ENCODE measurements around the gene HECTD3. TPM values are rescaled to one million over a fixed set of nuclear protein-coding genes. Genes with fewer than 3 reads are reported as not detected.

The HECTD3 gene
- total and polyA plus RNA-seq, 2 donors (not counting 1 experiment from before 2014, with no cell fraction given) = 20.3 to 33.7 TPM

DNA sequence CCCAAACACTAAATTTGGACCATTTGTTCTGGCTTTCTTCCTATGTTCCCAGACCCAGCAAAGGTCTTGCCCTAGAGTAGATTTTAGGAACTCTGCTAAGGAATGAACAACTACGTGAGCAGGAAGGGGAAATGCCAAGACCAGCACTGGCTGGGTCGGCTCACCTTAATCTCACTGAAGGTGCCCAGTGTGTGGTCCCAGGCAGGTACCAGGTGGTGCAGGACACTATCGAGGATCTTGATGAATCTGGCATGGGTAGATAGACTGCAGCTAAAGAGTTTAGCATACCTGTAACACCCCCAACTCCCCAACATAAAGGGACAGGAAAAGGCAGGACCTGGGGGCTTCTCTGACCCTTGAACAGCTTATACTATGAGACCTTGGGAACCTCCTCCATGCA is 3.0 kb downstream of the HECTD3 start:
- peaks cover 24% of the 10 kb centered on the region for H3K79me2 ChIP-seq (ENCODE audit: control insufficient read depth, insufficient read depth, low read length)
- no peak overlapping the region for H3K27ac ChIP-seq (ENCODE audit: insufficient read depth, low read length)
- H3K36me3 ChIP-seq (ENCODE audit: control insufficient read depth, insufficient read depth, low read length) = peaks cover 42% of the 10 kb centered on the region
- H3K9me3 ChIP-seq (ENCODE audit: control insufficient read depth, insufficient read depth, low read depth, low read length) = no peaks in the 10 kb centered on the region
- H3K4me1 ChIP-seq (ENCODE audit: control insufficient read depth, extremely low read depth, insufficient read depth, low read length) = peaks cover 13% of the 10 kb centered on the region
- no peak overlapping the region for H2AFZ ChIP-seq (ENCODE audit: low read length)
- no peak for TF ChIP-seq EZH2 (IDR thresholded peaks at IDR 0.05; ENCODE audit: low read length, missing control alignments)
- TF ChIP-seq, protein P1, sequence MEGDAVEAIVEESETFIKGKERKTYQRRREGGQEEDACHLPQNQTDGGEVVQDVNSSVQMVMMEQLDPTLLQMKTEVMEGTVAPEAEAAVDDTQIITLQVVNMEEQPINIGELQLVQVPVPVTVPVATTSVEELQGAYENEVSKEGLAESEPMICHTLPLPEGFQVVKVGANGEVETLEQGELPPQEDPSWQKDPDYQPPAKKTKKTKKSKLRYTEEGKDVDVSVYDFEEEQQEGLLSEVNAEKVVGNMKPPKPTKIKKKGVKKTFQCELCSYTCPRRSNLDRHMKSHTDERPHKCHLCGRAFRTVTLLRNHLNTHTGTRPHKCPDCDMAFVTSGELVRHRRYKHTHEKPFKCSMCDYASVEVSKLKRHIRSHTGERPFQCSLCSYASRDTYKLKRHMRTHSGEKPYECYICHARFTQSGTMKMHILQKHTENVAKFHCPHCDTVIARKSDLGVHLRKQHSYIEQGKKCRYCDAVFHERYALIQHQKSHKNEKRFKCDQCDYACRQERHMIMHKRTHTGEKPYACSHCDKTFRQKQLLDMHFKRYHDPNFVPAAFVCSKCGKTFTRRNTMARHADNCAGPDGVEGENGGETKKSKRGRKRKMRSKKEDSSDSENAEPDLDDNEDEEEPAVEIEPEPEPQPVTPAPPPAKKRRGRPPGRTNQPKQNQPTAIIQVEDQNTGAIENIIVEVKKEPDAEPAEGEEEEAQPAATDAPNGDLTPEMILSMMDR (conservative IDR thresholded peaks at IDR 0.05 in 1 of 2, IDR thresholded peaks at IDR 0.05 in 1 of 2; ENCODE audit: low read depth in 1 of 2, low read length in 2 of 2) = no peak
- H4K20me1 ChIP-seq (ENCODE audit: control insufficient read depth, extremely low read depth, insufficient read depth, low read length) = no peaks in the 10 kb centered on the region
- DNase-seq (ENCODE audit: low read depth in 2 of 2) = no peak
- no peaks in the 10 kb centered on the region for H3K27me3 ChIP-seq (ENCODE audit: control insufficient read depth, insufficient read depth, low read length)
- no peak overlapping the region for H3K4me2 ChIP-seq (ENCODE audit: extremely low read depth, insufficient read depth, low read length)
- no peak overlapping the region for H3K4me3 ChIP-seq (replicated peaks in 1 of 4; ENCODE audit: control extremely low read depth in 1 of 4, insufficient read depth in 1 of 4, low read depth in 3 of 4, low read length in 4 of 4)
- no peak overlapping the region for H3K9ac ChIP-seq (ENCODE audit: insufficient read depth, low read length)

DNA sequence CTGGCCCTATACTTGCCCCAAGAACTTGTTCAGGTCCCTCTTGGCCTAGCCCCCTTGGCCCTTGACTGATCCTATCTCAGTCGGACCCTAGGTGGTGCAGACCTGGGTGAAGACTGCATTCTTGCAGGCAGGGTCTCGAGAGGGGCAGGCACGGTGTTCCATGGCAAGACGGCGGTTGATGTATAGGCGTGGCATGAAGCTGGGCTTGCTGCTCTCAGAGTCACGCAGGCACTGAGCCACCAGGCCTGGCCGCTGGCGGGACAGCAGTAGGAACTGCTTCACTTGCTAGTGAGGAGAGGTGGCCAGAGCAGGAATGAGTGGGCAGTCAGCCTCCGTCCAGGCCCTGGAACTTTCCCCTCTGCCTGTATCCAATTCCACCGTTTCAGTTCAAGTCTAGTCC is 3.8 kb downstream of the HECTD3 start:
- DNase-seq (ENCODE audit: low read depth in 2 of 2) = no peak
- Histone ChIP-seq H3K4me2 (ENCODE audit: extremely low read depth, insufficient read depth, low read length) (no peak overlapping the region), H3K4me3 (replicated peaks in 1 of 4; ENCODE audit: control extremely low read depth in 1 of 4, insufficient read depth in 1 of 4, low read depth in 3 of 4, low read length in 4 of 4) (no peak overlapping the region), H3K4me1 (ENCODE audit: control insufficient read depth, extremely low read depth, insufficient read depth, low read length) (peaks cover 13% of the 10 kb centered on the region), H3K27me3 (ENCODE audit: control insufficient read depth, insufficient read depth, low read length) (no peaks in the 10 kb centered on the region), H2AFZ (ENCODE audit: low read length) (no peak overlapping the region), H3K9me3 (ENCODE audit: control insufficient read depth, insufficient read depth, low read depth, low read length) (no peaks in the 10 kb centered on the region), H3K79me2 (ENCODE audit: control insufficient read depth, insufficient read depth, low read length) (peaks cover 17% of the 10 kb centered on the region), H4K20me1 (ENCODE audit: control insufficient read depth, extremely low read depth, insufficient read depth, low read length) (no peaks in the 10 kb centered on the region), H3K27ac (ENCODE audit: insufficient read depth, low read length) (no peak overlapping the region), H3K36me3 (ENCODE audit: control insufficient read depth, insufficient read depth, low read length) (peaks cover 45% of the 10 kb centered on the region), H3K9ac (ENCODE audit: insufficient read depth, low read length) (no peak overlapping the region)
- TF ChIP-seq, protein P1 (conservative IDR thresholded peaks at IDR 0.05 in 1 of 2, IDR thresholded peaks at IDR 0.05 in 1 of 2; ENCODE audit: low read depth in 1 of 2, low read length in 2 of 2) = no peak

DNA sequence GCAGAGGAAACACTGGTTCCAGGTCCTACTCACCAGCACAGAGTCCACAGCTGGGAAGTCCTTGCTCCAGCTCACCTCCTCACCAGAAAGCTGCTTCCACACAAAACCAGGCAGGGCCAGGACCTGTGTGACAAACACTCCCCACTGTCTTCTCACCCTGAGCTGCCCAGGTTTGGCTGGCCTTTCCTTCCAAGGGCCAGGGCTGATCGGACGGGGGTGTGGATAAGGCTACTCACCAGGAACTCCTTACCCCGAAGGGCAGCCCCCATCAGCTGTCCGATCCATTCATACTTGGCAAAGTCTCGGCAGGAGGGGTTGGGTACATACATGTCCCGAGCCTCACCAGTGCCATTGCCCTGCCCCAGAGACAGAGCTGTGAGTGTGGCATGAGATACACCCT is 5.4 kb downstream of the HECTD3 start:
- H3K4me1 ChIP-seq (ENCODE audit: control insufficient read depth, extremely low read depth, insufficient read depth, low read length) = peaks cover 7% of the 10 kb centered on the region
- H3K9ac ChIP-seq (ENCODE audit: insufficient read depth, low read length) = no peak overlapping the region
- no peak overlapping the region for H2AFZ ChIP-seq (ENCODE audit: low read length)
- peaks cover 46% of the 10 kb centered on the region for H3K36me3 ChIP-seq (ENCODE audit: control insufficient read depth, insufficient read depth, low read length)
- H3K27me3 ChIP-seq (ENCODE audit: control insufficient read depth, insufficient read depth, low read length) = no peaks in the 10 kb centered on the region
- no peak overlapping the region for H3K4me2 ChIP-seq (ENCODE audit: extremely low read depth, insufficient read depth, low read length)
- no peak for TF ChIP-seq EZH2 (IDR thresholded peaks at IDR 0.05; ENCODE audit: low read length, missing control alignments)
- TF ChIP-seq, protein P1 (conservative IDR thresholded peaks at IDR 0.05 in 1 of 2, IDR thresholded peaks at IDR 0.05 in 1 of 2; ENCODE audit: low read depth in 1 of 2, low read length in 2 of 2) = no peak
- no peak for DNase-seq (ENCODE audit: low read depth in 2 of 2)
- H4K20me1 ChIP-seq (ENCODE audit: control insufficient read depth, extremely low read depth, insufficient read depth, low read length) = no peaks in the 10 kb centered on the region
- no peaks in the 10 kb centered on the region for H3K9me3 ChIP-seq (ENCODE audit: control insufficient read depth, insufficient read depth, low read depth, low read length)
- no peak overlapping the region for H3K4me3 ChIP-seq (replicated peaks in 1 of 4; ENCODE audit: control extremely low read depth in 1 of 4, insufficient read depth in 1 of 4, low read depth in 3 of 4, low read length in 4 of 4)
- H3K27ac ChIP-seq (ENCODE audit: insufficient read depth, low read length) = no peak overlapping the region
- H3K79me2 ChIP-seq (ENCODE audit: control insufficient read depth, insufficient read depth, low read length) = peaks cover 14% of the 10 kb centered on the region

All from fibroblast of lung (primary cell).